Fibroblast of pulmonary artery (primary cell): Measurements from ENCODE around the gene TBC1D12.

Experiments used
- DNase-seq: peaks from one replicate; pipeline ENCODE4 v3.0.0-alpha.2; 2010; ENCODE audit warnings: low read depth
- H3K4me3 ChIP-seq: replicated peaks from 2 replicates; pipeline ENCODE4 v1.5.1; 2011; ENCODE audit warnings: low read depth, mild to moderate bottlenecking, control low read depth, low read length, moderate library complexity
- CTCF ChIP-seq: IDR thresholded peaks from 2 replicates; pipeline ENCODE4 v1.5.1; 2011; ENCODE audit warnings: mild to moderate bottlenecking, control low read depth, low read length, inconsistent platforms; ENCODE audit errors: missing control alignments

Gene TBC1D12

DNA sequence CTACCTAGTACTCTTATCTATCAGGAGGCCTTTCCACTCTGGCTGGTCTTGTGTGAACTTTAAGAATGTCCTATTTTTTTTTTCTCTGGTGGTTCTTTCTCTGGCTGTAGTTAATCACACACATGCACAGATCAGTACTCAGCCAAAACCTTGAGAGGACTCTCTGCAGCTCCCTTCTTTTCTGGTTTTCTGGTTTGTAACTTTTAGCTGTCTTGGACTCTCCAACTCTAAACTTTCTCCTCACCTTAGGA lies 88.4 kb downstream of the TBC1D12 start:
- TF ChIP-seq CTCF: no peak
- DNase-seq: no peak
- no peak overlapping the region for H3K4me3 ChIP-seq

GRCh38 chr10:94493463-94493862 lies 91.1 kb downstream of the TBC1D12 start:
- DNase-seq: no peak
- TF ChIP-seq CTCF: no peak
- no peak overlapping the region for H3K4me3 ChIP-seq

- DNase-seq: peak; percentile 7
- no peak for TF ChIP-seq CTCF
- no peak overlapping the region for H3K4me3 ChIP-seq
Measured at GRCh38 chr10:94496010-94496409, 93.7 kb downstream of the TBC1D12 start.

DNA sequence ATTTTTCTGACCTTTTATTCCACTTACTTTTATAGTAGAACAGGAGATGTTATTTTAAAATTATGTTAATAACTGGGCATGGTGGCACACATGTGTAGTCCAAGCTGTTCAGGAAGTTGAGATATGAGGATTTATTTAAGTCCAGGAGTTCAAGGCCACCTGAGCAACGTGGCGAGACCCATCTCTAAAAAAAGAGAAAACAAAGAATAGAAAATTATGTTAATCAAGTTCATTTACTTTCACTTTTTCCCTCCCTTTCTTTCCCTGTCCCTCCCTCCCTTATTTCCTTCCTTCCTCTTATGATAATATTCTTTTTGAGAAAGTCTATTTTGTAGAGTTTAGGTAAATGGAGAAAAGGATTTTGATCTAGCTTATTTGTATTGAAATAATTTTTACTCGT lies 94.3 kb downstream of the TBC1D12 start:
- no peak overlapping the region for H3K4me3 ChIP-seq
- no peak for DNase-seq
- TF ChIP-seq CTCF: no peak

DNA sequence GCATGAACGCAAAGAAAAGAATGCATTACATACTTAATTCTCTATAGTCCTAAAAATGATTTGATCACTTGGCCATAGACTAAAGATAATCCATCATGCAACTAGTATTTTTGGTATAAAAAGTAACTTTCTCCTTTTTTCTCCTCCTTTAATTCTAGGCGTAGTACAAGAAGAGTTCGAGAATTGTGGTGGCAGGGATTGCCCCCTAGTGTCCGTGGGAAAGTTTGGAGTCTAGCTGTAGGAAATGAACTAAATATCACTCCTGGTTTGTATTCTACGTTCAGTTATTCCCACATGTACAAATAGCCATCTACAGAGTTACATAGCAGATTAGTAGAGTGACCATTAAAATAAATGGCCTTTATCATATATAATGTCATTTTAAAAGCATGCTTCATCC lies 97.7 kb downstream of the TBC1D12 start:
- peak; percentile 22 for DNase-seq
- TF ChIP-seq CTCF: peak; percentile 60
- no peak overlapping the region for H3K4me3 ChIP-seq

DNA sequence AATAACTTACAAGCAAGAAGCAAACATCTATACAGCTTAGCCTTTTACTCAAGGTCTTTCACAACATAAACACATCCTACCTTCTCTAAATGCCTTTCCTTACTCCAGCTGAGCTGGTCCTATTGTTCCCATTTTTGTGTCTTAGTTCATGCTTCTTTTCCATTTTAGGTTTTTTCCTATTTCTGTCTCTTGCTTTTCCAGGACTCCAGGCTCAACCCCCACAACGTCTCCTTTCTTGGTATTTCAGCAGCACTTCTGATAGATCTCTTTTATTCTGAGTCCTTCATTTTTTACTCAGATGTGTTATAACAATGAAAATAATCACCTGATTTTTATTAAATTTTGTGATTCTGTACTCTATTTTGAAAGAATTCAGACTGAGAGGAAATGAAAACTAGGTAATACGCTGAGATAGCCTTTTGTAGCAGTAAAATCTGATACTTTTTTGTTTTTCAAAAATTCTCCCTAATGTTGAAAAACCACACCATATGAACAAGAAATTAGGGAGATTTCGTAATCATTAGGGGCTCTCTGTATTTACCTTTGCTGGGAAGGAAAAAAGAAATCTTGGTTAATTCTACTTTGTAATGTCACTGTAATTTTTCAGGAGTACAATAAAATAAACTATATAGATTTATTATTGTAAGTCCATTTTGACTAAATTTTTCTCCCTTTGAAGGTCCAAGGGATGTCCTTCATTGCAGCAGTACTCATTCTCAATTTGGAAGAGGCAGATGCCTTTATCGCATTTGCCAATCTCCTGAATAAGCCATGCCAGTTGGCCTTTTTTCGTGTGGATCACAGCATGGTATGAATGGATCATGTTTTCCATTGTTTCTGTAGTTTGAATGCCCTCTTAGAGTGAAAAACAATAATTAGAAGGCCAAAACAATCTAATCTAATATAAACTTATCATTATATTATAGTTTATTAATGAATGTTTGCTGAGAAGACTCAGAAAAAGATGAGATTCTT lies 119.2 kb downstream of the TBC1D12 start:
- H3K4me3 ChIP-seq: no peak overlapping the region
- TF ChIP-seq CTCF: no peak
- no peak for DNase-seq

DNA sequence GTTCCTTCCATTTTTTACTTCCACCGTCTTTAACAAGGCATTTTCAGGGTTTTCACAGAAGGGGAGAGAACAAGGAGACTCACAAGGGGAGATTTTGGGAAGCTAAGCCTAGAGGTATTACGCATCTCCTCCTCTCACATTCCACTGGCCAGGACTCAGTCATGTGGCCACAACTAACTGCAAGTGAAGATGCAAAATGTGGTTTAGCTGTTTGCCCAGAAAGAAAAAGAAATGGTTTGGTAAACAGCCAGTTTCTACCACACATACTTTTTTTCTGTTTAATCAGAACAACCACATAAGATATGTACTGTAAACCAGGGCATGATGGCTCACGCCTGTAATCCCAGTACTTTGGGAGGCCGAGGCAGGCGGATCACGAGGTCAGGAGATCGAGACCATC lies 121.8 kb downstream of the TBC1D12 start:
- DNase-seq: peak; percentile 24
- H3K4me3 ChIP-seq: no peak overlapping the region
- no peak for TF ChIP-seq CTCF
